DOHH2 (cell line): ENCODE data around the gene ERGIC2.

Experiments
- CTCF ChIP-seq: fragments of 200-600 bp; sonication (generic); IDR thresholded peaks from one replicate; pipeline ENCODE4 v1.5.1; 2014; ENCODE audit warnings: antibody characterized with exemption, mild to moderate bottlenecking, low read depth, low read length; ENCODE audit not compliant: poor library complexity, severe bottlenecking
- EZH2phosphoT487 ChIP-seq: fragments of 200-600 bp; sonication (generic); IDR thresholded peaks from 2 replicates; pipeline ENCODE4 v1.6.1; 2017; ENCODE audit warnings: borderline replicate concordance, mild to moderate bottlenecking, antibody characterized with exemption, low read length, moderate library complexity, mixed read lengths

GRCh38 chr12:29337325-29337724 lies 43.6 kb downstream of the ERGIC2 start:
- TF ChIP-seq CTCF: no peak
- TF ChIP-seq EZH2phosphoT487: no peak
